Activated T-cell treated with anti-CD3 and anti-CD28 coated beads, Interleukin-2, amount 50 U/mL, for 48 hours (primary cell): ENCODE measurements around the gene MRPL18.
"Not testable (repeated sequence)": the region's sequence is repeated elsewhere in the genome, so short reads cannot be mapped to it uniquely, and the experiment has no call there.

ENCODE experiments used
- DNase-seq, 2 experiments: peaks; one replicate each; pipeline ENCODE4 v3.0.0-alpha.2; 2020

The MRPL18 gene

DNA sequence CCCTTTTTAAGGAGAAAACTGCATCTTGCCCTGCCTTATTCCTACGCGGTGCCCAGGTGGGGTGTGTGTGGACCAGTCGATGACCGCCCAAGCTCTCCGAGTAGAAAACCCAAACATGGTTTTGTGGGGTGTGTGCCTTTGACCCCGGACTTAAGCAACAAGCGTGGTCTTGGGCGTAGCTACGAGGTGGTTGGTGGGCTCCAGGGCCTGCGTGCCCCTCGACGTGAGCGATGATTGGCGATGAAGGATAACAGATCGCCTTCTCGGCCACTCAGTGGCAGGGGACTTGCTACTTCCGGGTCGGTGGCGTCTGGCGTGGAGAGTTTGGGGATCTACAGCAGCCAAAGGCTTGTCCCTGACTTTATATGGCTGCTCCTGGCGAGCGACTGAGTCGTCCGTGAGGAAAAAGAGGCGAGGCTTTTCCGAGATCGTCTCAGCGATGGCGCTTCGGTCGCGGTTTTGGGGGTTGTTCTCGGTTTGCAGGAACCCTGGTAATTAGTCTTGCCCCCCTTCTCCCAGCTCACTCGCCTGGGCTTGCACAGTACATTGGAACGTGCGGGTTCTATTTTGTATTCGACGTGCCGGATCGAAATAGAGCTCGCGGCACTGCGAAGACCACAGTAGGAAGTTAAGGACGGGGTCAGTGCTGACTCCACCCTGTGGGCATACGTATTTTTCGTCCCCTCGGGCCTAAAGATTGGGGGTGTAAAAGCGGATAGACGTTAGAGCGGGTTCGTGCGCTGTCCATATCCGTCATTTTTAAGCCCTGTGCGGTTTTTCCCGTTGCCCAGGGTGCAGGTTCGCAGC lies at the start of gene MRPL18:
MRPL18 (plus strand) TSS at position 319 of the 807 bp plus-strand sequence; CDS start at position 440, 121 bp downstream.
- DNase-seq = peak; percentile 85 to 89

DNA sequence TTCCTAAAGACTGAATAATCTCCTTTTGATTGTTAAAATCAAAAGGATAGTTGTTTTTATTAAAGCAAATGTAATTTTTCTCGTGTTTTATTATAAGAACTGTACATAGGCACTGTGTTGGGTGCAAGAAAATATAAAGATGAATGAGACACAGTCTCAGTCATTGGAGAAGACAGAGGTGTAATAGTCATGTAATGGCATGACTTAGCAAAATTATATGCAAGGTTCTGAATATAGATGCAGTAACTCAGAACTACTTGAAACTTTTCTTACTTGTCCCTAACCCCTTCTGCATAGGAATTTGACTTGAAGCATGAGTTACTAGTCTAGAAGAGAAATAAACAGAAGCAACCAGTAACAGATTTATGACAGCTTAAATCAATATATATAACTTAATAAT lies 48.1 kb upstream of the MRPL18 start:
- DNase-seq = no peak

DNA sequence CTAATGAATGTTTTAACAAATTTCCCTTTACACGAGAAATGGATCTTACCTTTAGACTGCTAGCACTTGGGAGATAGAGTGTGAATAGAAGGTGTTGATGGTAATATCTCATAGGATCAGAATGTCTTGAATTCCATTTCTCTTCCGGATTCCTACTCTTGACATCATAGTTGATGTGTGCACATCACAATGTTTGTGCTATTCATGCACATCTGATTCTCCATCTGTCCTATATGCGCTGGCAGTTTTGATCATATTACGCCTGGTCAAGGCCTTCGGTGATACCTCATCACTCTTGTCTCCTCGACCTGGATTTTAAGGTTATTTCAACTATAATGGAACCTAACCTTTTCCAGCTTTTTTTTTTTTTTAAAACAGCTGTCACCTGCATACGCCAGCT lies 45.2 kb upstream of the MRPL18 start:
- no peak for DNase-seq

DNA sequence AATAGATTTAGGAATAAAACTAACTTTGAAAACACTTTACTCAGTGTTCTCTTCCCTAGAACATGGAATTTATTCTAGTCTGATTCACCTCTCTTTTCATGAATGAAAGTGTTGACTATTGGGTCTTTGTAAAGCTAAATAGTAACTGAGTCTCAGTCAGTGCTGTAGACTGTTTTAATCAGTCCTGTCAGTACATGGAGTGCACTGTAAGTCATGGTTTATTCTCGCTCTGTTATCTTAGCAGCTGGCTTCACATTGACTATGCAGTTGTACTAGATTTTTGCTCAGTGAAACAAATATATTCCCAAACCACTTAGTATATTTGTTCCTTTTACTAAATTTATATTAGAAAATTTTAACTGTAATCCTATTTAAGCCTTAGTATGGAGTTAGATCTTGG lies 43.5 kb upstream of the MRPL18 start:
- DNase-seq = no peak

DNA sequence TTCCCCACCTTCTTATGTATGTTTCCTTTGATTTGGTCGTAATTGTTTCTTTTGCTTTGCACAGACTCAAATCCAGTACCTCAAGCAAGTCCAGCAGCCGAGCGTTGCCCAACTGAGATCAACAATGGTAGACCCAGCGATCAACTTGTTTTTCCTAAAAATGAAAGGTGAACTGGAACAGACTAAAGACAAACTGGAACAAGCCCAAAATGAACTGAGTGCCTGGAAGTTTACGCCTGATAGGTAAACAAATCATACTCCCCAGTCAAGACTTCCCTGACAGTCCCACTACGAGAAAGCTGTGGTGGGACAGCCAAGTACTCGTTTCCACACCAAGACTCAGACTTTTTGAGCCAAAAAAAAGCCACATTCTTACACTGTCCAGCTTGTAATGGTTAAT lies 42.1 kb upstream of the MRPL18 start:
- not testable (repeated sequence) for DNase-seq

DNA sequence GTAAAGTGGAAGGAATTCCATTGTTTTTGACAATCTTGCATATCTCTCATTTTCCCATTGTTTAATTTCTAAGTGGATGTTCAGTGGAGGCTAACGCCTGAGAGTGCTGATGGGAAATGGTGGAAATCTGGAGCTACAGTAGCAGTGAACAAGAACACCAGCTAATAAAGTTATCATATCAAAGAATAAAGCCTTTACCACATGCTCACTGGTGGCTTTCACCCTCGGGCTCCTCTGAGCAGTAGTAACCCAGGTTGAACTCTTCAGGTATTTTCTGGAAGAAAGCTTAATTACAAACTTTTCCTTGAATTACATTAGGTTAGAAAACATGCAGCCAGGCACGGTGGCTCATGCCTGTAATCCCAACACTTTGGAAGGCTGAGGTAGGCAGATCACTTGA lies 38.8 kb upstream of the MRPL18 start:
- no peak for DNase-seq

DNA sequence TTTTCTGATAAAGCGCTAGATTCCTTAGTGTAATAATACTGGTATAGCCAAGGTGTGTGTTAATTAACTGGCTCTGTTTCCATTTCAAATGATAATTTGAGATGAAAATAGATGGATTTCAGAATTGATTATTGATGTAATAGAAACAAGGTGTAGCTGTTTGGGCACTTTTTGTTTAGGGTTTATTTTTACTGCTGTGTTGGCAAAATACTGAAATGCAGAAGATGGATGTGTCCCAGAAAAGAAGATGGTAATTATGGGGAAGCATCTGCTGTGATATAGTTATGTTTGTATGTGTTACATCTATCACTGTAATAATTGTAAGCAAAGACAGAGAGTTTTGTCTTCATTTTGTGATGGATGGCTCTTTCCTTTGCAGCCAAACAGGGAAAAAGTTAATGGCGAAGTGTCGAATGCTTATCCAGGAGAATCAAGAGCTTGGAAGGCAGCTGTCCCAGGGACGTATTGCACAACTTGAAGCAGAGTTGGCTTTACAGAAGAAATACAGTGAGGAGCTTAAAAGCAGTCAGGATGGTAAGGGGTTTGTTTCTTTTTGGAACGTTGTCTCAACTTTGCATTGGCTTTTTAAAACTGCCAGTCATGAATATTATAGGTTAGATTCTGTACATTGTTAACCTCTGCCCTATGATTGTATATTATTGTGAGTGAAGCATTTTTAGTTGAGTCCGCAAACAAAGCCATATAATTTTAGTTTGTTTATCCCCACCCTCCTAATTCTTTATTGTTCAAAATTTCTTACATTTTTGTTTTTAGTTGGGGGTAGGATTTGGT lies 37.0 kb upstream of the MRPL18 start:
- no peak for DNase-seq

DNA sequence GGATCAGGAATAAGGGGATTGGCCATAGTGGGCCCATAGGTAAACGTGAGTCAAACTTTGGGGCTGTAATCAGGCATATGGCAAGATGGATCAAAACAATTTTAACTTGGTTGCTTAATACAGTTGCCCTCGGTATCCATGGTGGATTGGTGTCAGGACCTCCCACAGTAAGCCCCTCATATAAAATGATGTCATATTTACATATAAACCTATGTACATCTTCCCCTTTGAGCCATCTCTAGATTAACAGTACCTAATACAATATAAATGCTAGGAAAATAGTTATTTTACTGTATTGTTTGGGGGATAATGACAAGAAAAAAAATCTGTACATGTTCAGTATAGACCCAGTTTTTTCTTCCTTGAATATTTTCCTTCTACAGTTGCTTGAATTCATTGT lies 35.9 kb upstream of the MRPL18 start:
- DNase-seq = no peak

DNA sequence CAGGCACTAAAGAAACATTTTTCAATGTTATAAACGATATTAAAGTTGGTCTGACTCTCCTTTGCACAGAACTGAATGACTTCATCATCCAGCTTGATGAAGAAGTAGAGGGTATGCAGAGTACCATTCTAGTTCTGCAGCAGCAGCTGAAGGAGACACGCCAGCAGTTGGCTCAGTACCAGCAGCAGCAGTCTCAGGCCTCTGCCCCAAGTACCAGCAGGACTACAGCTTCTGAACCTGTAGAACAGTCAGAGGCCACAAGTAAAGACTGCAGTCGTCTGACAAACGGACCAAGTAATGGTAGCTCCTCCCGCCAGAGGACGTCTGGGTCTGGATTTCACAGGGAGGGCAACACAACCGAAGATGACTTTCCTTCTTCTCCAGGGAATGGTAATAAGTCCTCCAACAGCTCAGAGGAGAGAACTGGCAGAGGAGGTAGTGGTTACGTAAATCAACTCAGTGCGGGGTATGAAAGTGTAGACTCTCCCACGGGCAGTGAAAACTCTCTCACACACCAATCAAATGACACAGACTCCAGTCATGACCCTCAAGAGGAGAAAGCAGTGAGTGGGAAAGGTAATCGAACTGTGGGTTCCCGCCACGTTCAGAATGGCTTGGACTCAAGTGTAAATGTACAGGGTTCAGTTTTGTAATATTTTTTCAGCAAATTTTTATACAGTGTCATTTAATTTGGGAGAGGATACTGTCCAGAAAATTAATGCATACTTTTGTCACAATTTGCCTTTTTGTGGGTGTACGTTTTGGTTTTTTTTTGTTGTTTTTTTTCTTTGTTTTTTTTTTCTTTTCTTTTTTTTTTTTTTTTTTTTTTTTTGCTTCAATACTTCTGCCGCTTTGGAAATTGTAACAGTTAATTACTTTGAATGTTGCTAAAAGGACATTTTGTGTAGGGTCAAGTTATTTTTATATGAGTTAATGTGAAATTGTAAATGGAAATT lies 35.0 kb upstream of the MRPL18 start:
- no peak for DNase-seq

DNA sequence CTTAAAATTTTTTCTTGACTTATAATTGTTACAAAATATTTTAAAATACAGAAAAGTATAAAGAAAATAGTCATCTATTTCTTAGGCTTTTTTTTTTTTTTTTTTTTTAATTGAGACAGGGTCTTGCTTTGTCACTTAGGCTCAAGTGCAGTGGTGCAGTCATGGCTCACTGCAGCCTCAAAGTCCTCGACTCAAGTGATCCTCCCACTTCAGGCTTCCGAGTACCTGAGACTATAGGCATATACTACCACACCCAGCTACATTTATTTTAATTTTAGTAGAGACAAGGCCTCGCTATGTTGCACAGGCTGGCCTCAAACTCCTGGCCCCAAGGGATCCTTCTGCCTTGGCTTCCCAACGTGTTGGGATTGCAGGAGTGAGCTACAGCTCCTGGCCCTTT lies 33.8 kb upstream of the MRPL18 start:
- DNase-seq = no peak

DNA sequence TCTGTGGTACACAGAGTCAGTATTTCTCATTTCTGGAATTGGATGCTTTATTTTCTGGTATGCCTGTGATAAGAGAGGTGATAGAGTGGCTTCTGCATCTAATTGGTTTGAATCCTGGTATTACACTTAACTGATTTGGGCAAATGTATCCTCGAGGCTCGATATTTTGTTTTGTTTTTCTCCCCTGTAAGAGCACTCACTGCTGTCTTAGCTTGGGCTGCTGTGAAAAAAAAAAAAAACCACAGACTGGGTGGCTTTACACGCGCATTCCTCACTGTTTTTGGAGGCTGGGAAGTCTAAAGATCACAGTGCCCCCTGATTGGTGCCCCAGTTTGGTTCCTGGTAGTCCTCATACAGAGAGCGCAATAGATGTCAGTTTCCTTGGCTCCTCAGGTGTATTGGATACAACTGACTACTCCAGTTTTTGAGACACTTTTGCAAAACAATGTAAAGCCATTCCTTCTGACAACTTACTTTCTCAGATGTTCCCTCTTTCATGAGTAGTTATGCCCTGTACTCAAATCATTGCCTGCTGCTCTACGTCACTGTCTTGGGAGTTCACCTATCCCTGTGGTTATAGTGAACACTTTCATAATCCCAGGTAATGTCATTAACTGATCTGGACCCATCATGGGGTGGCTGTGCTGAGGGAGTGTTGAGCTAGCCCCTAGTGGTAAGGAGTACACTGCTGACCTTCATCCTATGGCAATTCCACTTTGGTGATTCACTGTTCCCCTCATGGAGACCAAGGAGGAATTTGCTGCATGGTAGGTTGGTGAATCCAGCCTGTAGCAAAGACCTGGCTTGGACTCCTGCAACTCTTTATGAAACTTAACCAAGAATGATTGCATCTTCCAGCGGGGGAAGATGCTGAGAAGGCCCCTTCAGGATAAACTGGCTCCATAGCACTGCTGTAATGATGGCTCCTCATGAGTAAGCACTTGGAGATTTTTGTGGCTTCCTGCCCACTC lies 32.0 kb upstream of the MRPL18 start:
- DNase-seq = no peak

DNA sequence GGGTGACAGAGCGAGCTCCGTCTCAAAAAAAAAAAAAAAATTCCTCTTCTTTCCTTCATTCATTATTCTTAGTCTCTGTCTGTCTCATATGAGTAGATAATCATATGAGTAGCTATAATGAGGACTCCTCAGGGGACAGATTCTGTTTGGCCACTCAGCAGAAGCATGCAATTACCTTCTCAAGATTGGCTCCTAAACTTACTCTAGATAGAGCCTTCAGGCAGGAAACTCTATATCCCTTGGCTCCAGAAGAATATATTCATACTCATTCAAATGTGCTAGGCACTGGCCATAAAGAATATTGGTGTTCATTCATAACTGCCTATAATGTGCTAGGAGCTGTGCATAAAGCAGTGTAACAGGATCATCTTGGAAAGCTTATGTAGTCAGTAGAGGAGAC lies 30.6 kb upstream of the MRPL18 start:
- no peak for DNase-seq

DNA sequence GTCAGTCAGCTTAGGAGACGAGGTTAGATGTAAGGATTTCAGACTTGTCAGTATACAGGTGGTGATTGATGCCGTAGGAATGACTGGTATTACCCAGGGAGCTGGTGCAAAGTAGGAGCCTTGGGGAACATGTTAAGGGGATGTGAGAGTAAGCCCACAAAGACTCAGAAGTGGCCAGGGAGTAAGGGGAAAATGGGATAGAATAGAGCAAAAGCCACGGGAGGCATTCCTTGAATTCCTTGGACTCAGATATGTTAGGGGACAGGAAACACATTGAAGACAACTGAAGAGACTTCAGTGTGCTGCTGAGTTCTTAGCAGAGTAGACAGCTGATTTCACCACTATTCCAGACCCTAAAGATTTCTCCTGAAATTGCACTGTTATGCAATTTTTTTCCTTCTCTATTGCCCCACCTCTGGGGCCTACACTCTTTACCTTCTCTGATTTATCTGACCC lies 29.6 kb upstream of the MRPL18 start:
- no peak for DNase-seq

DNA sequence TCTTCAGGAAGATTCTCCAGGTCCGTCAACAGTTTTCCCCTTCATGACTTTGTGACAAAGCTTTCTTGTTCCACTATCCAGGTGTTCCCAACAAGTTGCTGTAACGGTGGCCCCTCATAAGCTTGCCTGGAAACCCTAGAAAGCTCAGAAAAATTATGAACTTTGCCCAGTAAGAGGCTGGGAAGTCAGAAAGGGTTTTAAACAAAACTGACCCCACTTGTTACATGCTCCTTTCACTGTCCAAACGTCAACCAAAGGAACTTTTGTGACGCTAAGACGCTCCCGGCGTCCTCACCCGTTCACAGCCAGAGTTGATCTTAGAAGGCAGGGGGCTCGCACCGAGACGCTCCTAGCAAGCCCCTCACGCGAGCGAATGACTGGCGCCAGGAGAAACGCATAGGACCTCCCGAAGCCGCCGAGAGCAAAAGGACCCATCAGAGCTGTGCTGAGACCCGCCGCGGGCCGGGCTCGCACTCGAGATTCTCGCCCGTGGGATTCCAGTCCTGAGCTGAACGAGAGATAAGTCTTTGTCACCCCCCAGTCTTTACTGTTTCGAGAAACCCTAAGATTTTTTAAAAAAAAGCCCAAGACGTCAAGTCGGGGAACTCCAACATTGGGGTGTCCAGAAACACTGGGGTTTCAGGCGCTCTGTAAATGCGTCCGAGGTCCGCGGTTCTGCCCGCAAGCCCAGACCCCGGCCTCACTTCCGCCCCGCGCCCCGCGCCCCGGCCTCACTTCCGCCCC lies 29.0 kb upstream of the MRPL18 start:
- DNase-seq = no peak

DNA sequence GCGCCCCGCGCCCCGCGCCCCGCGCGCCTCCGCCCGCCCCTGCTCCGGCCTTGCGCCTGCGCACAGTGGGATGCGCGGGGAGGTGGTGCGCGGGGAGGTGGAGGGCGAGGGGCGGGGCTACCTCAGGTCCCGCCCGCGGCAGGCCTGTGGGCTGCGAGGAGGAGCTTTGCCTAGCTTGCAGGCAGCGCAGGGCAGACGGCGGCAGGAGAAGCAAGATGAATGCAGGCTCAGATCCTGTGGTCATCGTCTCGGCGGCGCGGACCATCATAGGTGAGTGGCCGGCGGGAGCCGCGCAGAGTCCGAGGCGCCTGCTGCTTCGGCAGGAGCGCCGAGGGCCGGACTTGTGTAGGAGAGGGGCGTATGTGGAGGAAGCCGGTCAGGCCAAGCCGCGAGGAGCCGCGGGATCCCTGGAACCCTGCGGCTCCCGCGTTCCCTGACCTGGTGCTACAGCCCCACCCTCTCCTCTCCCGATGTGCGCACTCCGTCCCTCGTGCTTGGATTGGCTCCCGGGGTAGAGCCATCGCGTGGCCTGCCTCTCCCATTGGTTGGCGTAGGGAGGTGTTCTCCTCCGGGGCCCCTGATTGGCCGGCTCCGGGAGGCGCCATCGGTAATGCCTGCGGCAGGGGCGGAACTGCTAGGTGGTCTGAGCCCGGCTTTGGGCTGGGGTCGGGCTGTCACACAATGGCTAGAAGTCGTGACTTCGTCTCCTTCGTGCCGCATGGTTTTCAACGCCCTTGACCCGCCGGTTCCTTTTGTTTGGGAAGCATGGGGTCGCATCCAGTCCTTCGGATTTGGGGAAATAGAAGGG lies 28.2 kb upstream of the MRPL18 start, which contains the start of gene ACAT2:
ACAT2 (plus strand) TSS at position 173 of the 808 bp plus-strand sequence; CDS start at position 216, 43 bp downstream.
- peak; percentile 91 to 93 for DNase-seq

DNA sequence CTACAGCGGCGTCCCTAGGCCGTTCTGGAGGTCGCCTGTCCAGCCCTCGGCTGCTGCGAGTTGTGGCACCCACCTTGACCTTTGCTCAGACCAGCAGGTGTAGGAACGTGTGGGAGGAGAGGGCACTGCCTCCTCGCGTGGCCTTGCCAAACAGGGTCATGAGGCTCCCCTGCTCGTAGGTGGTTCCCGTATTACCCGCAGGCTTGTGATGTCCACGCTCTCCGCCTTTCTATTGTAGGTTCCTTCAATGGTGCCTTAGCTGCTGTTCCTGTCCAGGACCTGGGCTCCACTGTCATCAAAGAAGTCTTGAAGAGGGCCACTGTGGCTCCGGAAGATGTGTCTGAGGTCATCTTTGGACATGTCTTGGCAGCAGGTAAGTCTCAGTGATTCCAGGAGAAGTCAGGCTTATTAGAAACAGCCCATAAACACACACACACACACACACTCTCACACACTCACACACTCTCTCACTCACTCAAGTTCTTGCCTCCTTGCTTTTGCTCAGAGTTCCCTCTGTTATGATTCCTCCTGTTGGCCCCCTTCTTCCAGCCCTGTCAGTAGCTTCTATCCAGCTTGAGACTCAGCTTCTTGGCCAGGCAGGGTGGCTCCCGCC lies 27.5 kb upstream of the MRPL18 start:
- DNase-seq = no peak

DNA sequence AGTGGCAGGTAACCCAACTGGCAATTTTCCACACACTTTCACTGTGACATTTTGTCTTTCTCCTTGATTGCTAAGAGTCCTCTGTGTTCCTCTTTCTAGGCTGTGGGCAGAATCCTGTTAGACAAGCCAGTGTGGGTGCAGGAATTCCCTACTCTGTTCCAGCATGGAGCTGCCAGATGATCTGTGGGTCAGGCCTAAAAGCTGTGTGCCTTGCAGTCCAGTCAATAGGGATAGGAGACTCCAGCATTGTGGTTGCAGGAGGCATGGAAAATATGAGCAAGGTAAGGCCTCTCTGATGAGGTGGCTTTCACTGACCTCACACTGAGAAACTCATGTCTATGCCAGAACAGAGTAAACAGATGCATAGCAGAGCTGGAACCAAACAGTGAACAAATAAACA lies 23.4 kb upstream of the MRPL18 start:
- DNase-seq = no peak

DNA sequence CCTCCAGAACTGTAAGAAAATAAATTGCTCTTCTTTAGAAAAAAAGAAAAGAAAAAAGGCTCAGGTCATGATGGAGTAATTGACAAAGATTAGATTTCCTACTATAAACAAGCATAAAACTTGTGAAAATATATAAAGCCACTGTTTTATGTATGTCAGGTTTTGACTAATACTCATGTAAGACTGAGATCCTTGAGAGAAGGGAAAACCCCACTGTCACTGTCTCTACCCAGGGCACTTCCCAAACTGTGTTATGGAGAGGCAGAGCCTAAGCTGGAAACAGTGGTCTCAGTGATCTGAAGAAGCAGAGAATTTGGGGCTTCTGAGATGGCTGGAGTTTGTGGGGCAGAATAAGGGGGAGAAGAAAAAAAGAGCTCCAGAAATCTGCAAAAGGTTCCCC lies 20.8 kb upstream of the MRPL18 start:
- DNase-seq = no peak

DNA sequence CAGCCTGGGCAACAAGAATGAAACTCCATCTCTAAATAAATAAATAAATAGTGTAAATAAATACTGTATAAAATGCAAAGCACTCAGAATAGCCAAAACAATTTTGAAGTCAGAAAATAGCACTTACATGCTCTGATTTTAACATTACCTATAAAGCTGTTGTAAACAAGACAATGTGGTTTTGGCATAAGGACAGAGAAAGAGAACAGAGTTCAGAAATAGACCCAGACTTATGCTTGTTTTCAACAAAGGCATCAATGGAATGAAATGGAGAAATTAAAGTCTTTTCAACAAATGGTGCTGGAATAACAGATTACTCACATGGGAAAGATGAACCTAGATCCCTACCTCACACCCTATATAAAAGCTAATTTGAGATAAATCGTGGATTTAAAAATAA lies 18.1 kb upstream of the MRPL18 start:
- DNase-seq = no peak
